Measurements from ENCODE around the gene AHI1.
"Not testable (repeated sequence)": the region's sequence is repeated elsewhere in the genome, so short reads cannot be mapped to it uniquely, and the experiment has no call there.

Gene AHI1

GRCh38 chr6:135257631-135258405, 239.7 kb downstream of the AHI1 start:
- peak in 1 of 5 donors; percentile 17 for DNase-seq

- DNase-seq = no peak
Measured at GRCh38 chr6:135256866-135257265, 240.7 kb downstream of the AHI1 start.

GRCh38 chr6:135254471-135254870, 243.1 kb downstream of the AHI1 start:
- DNase-seq = no peak

- DNase-seq = no peak
Measured at GRCh38 chr6:135251498-135252441, 245.8 kb downstream of the AHI1 start.

GRCh38 chr6:135250751-135251497, 246.6 kb downstream of the AHI1 start:
- DNase-seq = no peak

GRCh38 chr6:135250234-135250633, 247.3 kb downstream of the AHI1 start:
- no peak for DNase-seq

GRCh38 chr6:135246412-135247012, 251.0 kb downstream of the AHI1 start:
- DNase-seq = not testable (repeated sequence)

GRCh38 chr6:135244805-135245204, 252.7 kb downstream of the AHI1 start:
- no peak for DNase-seq

GRCh38 chr6:135243871-135244796, 253.4 kb downstream of the AHI1 start:
- DNase-seq = no peak

GRCh38 chr6:135240711-135241110, 256.8 kb downstream of the AHI1 start:
- DNase-seq = no peak

GRCh38 chr6:135236732-135237131, 260.8 kb downstream of the AHI1 start:
- DNase-seq = no peak

GRCh38 chr6:135236319-135236718, 261.2 kb downstream of the AHI1 start:
- DNase-seq = no peak

GRCh38 chr6:135235716-135236115, 261.8 kb downstream of the AHI1 start:
- DNase-seq = no peak

GRCh38 chr6:135234492-135234780, 263.1 kb downstream of the AHI1 start:
- no peak for DNase-seq

GRCh38 chr6:135233686-135234491, 263.7 kb downstream of the AHI1 start:
- peak in 1 of 5 donors; percentile 59 for DNase-seq
